Hematopoietic multipotent progenitor cell treated with erythropoietin and hydrocortisone succinate and interleukin-3 and kit ligand, for 4 days (in vitro differentiated cells): Measurements from ENCODE around the gene ZNF573.
A peak's percentile ranks its signal among the peaks of the same experiment; 100 is the strongest.

Source experiments
- DNase-seq: peaks from one replicate; pipeline ENCODE4 v3.0.0-alpha.2; 2015

The ZNF573 gene

GRCh38 chr19:37695144-37695899 lies 84.1 kb downstream of the ZNF573 start:
- no peak for DNase-seq

GRCh38 chr19:37692956-37693620 lies 86.3 kb downstream of the ZNF573 start:
- DNase-seq = peak; percentile 62

DNA sequence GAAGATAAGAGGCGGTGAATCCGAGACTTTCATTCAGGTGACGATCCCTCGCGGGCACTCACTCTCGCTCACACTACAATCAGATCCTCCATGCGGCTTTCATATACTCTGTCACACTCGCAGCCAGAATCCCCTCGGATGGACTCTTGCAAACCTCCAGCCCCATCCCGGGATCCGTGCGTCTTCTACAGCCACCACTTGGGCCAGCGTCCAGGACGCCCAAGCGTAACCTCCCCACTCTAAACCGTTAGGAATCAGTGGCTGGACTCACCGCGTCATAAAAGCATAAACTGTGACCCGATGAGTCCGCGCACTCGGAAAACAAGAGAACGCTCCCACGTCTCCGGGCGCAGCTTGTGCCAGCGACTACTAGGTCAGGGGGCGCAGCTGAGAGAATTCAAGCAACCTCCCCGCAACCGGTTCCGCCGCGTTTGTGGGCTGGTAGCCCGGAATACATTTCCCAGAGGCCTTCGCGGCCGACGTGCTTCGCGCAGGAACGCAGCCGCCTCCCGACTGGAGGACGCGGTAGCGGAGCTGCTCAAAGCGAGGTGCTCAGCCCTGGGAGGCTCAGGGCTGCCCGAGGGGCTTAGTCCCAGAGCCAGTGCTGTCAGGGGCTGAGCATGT lies 87.4 kb downstream of the ZNF573 start:
- DNase-seq = peak; percentile 85
